Measurements from ENCODE around the gene ZNF490. TPM values are rescaled to one million over a fixed set of nuclear protein-coding genes. Genes with fewer than 3 reads are reported as not detected.
A peak's percentile ranks its signal among the peaks of the same experiment; 100 is the strongest.
"Not testable (repeated sequence)": the region's sequence is repeated elsewhere in the genome, so short reads cannot be mapped to it uniquely, and the experiment has no call there.

ZNF490 gene
- total and polyA plus RNA-seq, 11 donors, result 0.91 to 8.9 (median 5.2) TPM

- intact Hi-C loops (cut with DNase I), result no loop called here
- DNase-seq, result no peak
- no peak overlapping the region for H3K27ac ChIP-seq
- H3K27me3 ChIP-seq, result no peaks in the 10 kb centered on the region
- no peak for TF ChIP-seq POLR2A (IDR thresholded peaks at IDR 0.05)
- TF ChIP-seq CTCF (IDR thresholded peaks at IDR 0.05), result no peak
- peaks cover 7 to 93% (median 79%) of the 10 kb centered on the region in 9 donors for H3K36me3 ChIP-seq
- H3K9me3 ChIP-seq, result peaks cover 0 to 30% (median 11%) of the 10 kb centered on the region in 12 donors
- H3K4me3 ChIP-seq, result no peak overlapping the region
- no peaks in the 10 kb centered on the region for H3K4me1 ChIP-seq
- WGBS, 4 donors, result 93 to 99% (median 98%) methylated on average over 7 of the region's 7 CpGs
- ATAC-seq, result no peak
Observed at GRCh38 chr19:12629215-12629614, 18.6 kb upstream of the ZNF490 start.

- no peak for TF ChIP-seq CTCF (IDR thresholded peaks at IDR 0.05)
- no peak for TF ChIP-seq POLR2A (IDR thresholded peaks at IDR 0.05)
- no peak for DNase-seq
- 97 to 99% (median 97%) methylated on average over 17 of the region's 17 CpGs for WGBS, 4 donors
- Histone ChIP-seq H3K36me3 (peaks cover 7 to 96% (median 87%) of the 10 kb centered on the region in 9 donors), H3K4me1 (peaks cover 0 to 2% (median 0%) of the 10 kb centered on the region in 12 donors), H3K4me3 (no peak overlapping the region), H3K27ac (no peak overlapping the region), H3K9me3 (peaks cover 0 to 30% (median 11%) of the 10 kb centered on the region in 12 donors), H3K27me3 (no peaks in the 10 kb centered on the region)
- intact Hi-C loops (cut with DNase I), result no loop called here
- ATAC-seq, result no peak
Observed at GRCh38 chr19:12628040-12629022, 17.7 kb upstream of the ZNF490 start.

- H3K36me3 ChIP-seq, result peaks cover 7 to 88% (median 82%) of the 10 kb centered on the region in 9 donors
- no peak overlapping the region for H3K4me3 ChIP-seq
- peaks cover 0 to 5% (median 0%) of the 10 kb centered on the region in 12 donors for H3K4me1 ChIP-seq
- no peak overlapping the region for H3K27ac ChIP-seq
- peaks cover 0 to 30% (median 11%) of the 10 kb centered on the region in 12 donors for H3K9me3 ChIP-seq
- 93 to 99% (median 97%) methylated on average over 8 of the region's 8 CpGs for WGBS, 4 donors
- ATAC-seq (no peak), DNase-seq (no peak)
- intact Hi-C loops (cut with DNase I), result no loop called here
- TF ChIP-seq POLR2A (IDR thresholded peaks at IDR 0.05) (no peak), CTCF (IDR thresholded peaks at IDR 0.05) (no peak)
- no peaks in the 10 kb centered on the region for H3K27me3 ChIP-seq
Observed at GRCh38 chr19:12626958-12627357, 16.3 kb upstream of the ZNF490 start.

- H3K36me3 ChIP-seq, result peaks cover 2 to 56% (median 50%) of the 10 kb centered on the region in 9 donors
Observed at GRCh38 chr19:12623361-12624031, 12.9 kb upstream of the ZNF490 start.

GRCh38 chr19:12621253-12622024 lies 10.8 kb upstream of the ZNF490 start:
- H3K27me3 ChIP-seq; DNase-seq; ATAC-seq; H3K4me3 ChIP-seq; intact Hi-C loops (cut with DNase I); H3K9me3 ChIP-seq: not testable (repeated sequence)
- H3K36me3 ChIP-seq, result peaks cover 0 to 46% (median 37%) of the 10 kb centered on the region in 9 donors
- H3K27ac ChIP-seq, result peak overlapping the region in 1 of 12 donors; percentile 38
- 64 to 80% (median 70%) methylated on average over 26 of the region's 26 CpGs for WGBS, 4 donors
- H3K4me1 ChIP-seq, result peaks cover 0 to 26% (median 11%) of the 10 kb centered on the region in 12 donors

More at GRCh38 chr19:12623361-12624031, 12.9 kb upstream of the ZNF490 start:
- TF ChIP-seq CTCF (IDR thresholded peaks at IDR 0.05) (no peak), POLR2A (IDR thresholded peaks at IDR 0.05) (no peak)
- WGBS, 4 donors, result 87 to 92% (median 88%) methylated on average over 4 of the region's 4 CpGs
- H3K4me1 ChIP-seq, result peaks cover 0 to 16% (median 4%) of the 10 kb centered on the region in 12 donors
- H3K9me3 ChIP-seq, result peaks cover 0 to 19% (median 10%) of the 10 kb centered on the region in 12 donors
- H3K27ac ChIP-seq, result no peak overlapping the region
- no peak overlapping the region for H3K4me3 ChIP-seq
- H3K27me3 ChIP-seq, result no peaks in the 10 kb centered on the region
- intact Hi-C loops (cut with DNase I), result no loop called here
- no peak for DNase-seq
- no peak for ATAC-seq
